ENCODE results near the gene N4BP2.
"Not testable (repeated sequence)": the region's sequence is repeated elsewhere in the genome, so short reads cannot be mapped to it uniquely, and the experiment has no call there.

The N4BP2 gene

GRCh38 chr4:40087799-40088366, 31.2 kb downstream of the N4BP2 start:
- DNase-seq: no peak

GRCh38 chr4:40093400-40093799, 36.8 kb downstream of the N4BP2 start:
- DNase-seq: not testable (repeated sequence)

- peak in 2 of 58 donors; percentile 1 to 8 for DNase-seq
Measured at GRCh38 chr4:40099010-40099409, 42.4 kb downstream of the N4BP2 start.

- not testable (repeated sequence) for DNase-seq
Measured at GRCh38 chr4:40107150-40107549, 50.5 kb downstream of the N4BP2 start.

- DNase-seq: no peak
Measured at GRCh38 chr4:40112027-40112792, 55.6 kb downstream of the N4BP2 start.

- DNase-seq: no peak
Measured at GRCh38 chr4:40114206-40114605, 57.6 kb downstream of the N4BP2 start.

GRCh38 chr4:40118861-40119260, 62.2 kb downstream of the N4BP2 start:
- DNase-seq: no peak

- DNase-seq: no peak
Measured at GRCh38 chr4:40119344-40119743, 62.7 kb downstream of the N4BP2 start.

GRCh38 chr4:40121515-40121914, 64.9 kb downstream of the N4BP2 start:
- DNase-seq: peak in 1 of 58 donors; percentile 22

- DNase-seq: no peak
Measured at GRCh38 chr4:40122941-40123340, 66.3 kb downstream of the N4BP2 start.

GRCh38 chr4:40124690-40125089, 68.0 kb downstream of the N4BP2 start:
- DNase-seq: no peak

GRCh38 chr4:40130401-40131036, 73.9 kb downstream of the N4BP2 start:
- no peak for DNase-seq

GRCh38 chr4:40132816-40133215, 76.2 kb downstream of the N4BP2 start:
- no peak for DNase-seq

GRCh38 chr4:40134206-40134917, 77.7 kb downstream of the N4BP2 start:
- DNase-seq: no peak

GRCh38 chr4:40136202-40136601, 79.6 kb downstream of the N4BP2 start:
- DNase-seq: not testable (repeated sequence)

GRCh38 chr4:40140196-40140595, 83.5 kb downstream of the N4BP2 start:
- no peak for DNase-seq

- not testable (repeated sequence) for DNase-seq
Measured at GRCh38 chr4:40140597-40140996, 83.9 kb downstream of the N4BP2 start.

- no peak for DNase-seq
Measured at GRCh38 chr4:40143926-40144508, 87.4 kb downstream of the N4BP2 start.

- no peak for DNase-seq
Measured at GRCh38 chr4:40144716-40145115, 88.1 kb downstream of the N4BP2 start.

GRCh38 chr4:40147490-40147889, 90.8 kb downstream of the N4BP2 start:
- not testable (repeated sequence) for DNase-seq

- peak in 19 of 58 donors; percentile 0 to 32 (median 5) for DNase-seq
Measured at GRCh38 chr4:40149960-40150385, 93.3 kb downstream of the N4BP2 start.
